IPS-NIHi7 (cell line): Measurements from ENCODE around the gene SPOCK2.

Experiments used
- DNase-seq: peaks from one replicate; pipeline ENCODE4 v3.0.0; 2012; ENCODE audit warnings: mixed read lengths; ENCODE audit errors: extremely low spot score

The SPOCK2 gene

DNA sequence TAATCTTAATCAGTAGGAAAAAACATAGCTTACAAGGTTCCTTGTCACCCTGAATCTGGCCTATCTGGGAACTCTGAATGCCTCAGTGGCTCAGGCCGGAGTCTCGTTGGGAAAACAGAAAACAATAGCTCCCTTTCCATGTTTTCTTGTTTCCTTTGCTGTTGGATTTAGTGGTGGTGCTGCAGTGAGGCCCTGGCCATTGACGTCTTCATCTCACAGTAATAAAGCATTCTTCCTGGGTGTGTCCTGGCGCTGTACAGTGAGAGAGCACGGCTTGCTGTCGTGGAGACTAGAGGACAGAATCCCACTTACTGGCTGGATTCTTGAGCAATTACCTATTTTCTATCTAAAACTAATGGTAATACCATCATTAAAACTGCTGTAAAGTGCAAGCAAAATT lies 1.3 kb upstream of the SPOCK2 start:
- no peak for DNase-seq

- no peak for DNase-seq
Observed at GRCh38 chr10:72088889-72089575, 681 bp upstream of the SPOCK2 start.

GRCh38 chr10:72087392-72087968 lies 871 bp downstream of the SPOCK2 start:
- DNase-seq: no peak

DNA sequence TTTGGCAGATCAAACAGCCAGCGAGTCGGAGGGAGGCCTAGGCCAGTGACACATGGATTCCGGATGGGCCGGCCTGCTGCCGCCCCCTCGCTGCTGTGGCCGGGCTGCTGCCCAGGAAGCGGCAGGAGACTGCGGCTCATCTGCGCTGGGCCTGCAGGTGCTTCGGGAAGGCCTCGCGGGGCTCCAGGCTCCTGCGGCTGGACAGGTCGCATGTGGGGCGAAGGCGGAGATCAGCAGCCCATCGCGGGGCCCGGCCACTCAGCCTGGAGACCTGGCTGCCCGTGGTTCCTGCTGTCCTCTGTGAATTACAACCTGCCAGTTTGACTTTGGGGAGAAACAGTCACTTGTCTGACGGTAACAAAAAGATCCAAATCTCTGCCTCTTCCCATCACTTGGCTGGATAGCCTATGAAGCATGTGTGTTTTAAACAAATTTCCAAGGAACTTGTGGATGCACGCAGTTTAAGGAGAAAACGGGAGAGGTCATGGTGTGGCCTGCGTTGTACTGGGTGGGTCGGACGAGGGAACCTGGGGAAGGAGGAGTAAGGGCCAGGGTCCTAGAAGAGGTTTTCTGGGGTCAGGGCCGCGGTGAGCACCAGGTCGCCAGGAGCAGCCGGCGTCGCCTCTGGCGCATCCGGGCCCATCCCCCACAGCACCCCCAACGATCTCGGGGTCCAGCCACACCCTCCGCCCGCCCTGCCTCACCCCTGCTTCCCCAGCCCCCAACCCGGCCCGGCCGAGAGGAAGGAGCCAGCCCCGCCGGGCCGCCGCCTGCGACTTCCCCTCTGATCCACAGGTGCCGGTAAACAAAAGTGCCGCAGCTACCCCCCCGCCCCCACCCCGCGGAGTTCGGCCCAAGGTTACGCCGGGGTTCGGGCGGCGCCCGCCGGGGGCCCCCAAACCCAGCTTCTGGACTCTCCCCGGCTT lies 1.6 kb downstream of the SPOCK2 start:
- DNase-seq: peak; percentile 80

GRCh38 chr10:72085864-72086465 lies 2.4 kb downstream of the SPOCK2 start:
- DNase-seq: no peak

DNA sequence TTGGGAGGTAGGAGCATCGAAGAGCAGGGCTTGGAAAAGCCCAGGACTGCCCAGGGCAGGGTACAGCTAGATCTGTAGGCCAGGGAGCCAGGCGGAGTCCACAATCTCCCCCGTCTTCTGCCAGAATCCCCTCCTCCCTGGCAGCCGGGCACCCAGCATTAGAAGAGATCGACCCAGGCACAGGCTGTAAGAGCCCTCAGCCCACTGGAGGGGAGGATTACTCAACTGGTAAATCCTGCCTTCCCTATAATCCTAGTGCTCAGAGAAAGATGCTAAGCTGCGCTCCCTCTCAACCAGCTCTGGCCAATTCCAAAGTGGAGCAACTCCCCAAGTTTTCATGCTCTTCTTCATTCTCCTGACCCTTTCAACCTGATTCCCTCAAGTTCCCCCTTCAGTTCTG lies 3.2 kb downstream of the SPOCK2 start:
- no peak for DNase-seq

- no peak for DNase-seq
Observed at GRCh38 chr10:72083790-72084459, 4.4 kb downstream of the SPOCK2 start.

DNA sequence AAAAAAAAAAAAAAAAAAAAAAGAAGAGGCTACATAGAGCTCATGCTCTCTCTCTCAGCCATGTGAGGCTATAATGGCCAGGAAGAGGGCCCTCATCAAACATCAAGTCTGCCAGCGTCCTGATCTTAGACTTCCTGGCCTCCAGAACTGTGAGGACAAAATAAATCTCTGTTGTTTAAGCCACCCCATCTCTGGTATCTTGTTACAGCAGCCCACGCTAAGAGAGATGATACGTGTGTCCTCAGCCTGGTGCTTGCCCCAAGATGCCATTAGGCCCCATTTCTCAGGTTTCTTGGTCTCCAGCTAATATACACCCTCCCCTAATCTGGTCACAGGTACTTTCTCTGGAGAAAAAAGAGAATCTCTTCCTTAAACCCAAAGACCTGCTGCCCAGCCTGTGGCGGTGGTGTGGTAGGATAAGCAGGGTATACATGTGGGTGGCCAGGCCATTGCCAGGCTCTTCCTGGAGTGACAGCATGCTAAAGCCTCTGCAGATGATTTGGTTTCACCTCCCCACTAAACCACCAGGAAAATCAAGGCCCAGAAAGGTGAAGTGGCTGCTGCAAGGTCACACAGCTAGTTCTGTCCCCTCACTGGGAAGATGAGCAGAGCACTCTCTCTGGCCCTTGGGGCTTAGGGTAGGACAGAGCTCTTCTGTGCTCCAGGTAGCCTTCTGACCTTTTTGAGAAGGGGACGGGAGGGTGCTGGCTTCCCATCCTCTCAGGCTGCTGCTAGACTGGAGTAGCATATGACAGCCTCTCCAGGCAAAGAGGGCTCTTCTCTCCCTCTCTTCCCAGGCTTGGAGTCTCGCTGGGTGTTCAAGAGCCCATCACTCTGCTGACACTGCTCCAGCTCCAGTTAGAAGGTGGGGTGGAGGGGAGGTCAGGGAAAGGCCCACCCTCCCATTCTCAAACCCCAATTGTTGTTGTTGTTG lies 5.2 kb downstream of the SPOCK2 start:
- DNase-seq: no peak

GRCh38 chr10:72081772-72082590 lies 6.4 kb downstream of the SPOCK2 start:
- no peak for DNase-seq

DNA sequence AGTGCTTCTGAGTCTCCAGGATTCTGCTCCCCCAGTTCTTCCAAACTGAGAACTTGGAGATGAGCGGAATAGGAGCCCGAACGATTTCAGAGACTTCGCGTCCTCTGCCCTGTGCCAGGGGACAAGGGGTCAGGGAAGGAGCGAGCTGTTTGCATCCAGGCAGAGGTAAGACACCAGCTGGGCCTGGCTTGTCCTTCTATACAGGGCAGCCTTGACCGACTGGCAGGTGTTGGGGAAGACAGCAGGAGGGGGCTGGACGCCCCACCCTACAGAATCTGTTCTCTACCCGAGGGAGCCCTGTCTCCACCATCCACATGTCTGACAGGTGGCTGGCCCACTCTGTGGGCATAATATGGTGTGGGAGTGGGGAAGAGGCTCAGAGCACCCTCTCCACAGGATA lies 7.1 kb downstream of the SPOCK2 start:
- no peak for DNase-seq

DNA sequence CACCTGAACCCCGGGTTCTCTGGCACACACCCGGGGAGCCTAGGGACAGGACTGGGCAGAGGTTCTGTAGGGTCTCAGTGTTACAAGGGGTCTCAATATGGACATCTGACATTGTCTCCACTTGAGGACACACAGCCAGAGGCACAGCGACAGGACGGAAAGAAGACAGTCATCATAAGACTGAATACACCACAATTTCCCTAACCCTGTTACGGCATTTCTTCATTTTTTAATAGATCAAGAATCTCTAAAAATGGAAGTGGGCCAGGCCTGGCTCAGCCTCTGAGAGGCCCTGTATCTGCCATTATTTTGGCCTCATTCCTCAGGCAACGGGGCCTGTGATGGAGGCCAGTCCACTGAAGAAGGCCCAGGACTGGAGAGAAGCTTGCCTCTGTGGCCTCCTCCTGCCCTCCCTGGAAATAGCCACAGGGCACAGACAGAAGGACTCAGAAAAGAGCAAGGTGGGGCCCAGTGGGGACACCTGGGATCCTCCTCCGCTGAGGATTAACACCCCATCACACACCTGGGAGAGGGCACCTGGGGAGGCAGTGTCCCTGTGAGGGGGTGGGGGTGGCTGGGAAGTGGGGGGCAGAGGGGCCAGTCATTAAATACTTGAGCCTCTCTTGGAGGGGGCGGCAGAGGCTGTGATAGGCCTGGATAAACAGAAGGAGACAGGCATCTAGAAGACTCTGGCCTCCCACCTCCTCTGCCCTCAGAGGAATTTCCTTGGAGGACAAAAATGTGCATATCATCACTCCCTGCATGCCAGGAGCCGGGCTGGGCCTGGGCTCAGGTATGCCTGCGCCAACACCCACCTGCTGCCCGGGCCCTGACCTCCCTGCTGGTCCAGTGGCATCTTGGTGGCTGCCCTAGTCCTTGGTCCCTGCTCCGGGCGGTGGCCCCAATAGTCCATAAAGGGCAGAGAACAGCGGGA lies 8.0 kb downstream of the SPOCK2 start:
- DNase-seq: no peak

- no peak for DNase-seq
Observed at GRCh38 chr10:72079356-72079755, 9.0 kb downstream of the SPOCK2 start.

- DNase-seq: no peak
Observed at GRCh38 chr10:72077275-72077990, 10.9 kb downstream of the SPOCK2 start.

GRCh38 chr10:72076756-72077155 lies 11.6 kb downstream of the SPOCK2 start:
- DNase-seq: no peak

DNA sequence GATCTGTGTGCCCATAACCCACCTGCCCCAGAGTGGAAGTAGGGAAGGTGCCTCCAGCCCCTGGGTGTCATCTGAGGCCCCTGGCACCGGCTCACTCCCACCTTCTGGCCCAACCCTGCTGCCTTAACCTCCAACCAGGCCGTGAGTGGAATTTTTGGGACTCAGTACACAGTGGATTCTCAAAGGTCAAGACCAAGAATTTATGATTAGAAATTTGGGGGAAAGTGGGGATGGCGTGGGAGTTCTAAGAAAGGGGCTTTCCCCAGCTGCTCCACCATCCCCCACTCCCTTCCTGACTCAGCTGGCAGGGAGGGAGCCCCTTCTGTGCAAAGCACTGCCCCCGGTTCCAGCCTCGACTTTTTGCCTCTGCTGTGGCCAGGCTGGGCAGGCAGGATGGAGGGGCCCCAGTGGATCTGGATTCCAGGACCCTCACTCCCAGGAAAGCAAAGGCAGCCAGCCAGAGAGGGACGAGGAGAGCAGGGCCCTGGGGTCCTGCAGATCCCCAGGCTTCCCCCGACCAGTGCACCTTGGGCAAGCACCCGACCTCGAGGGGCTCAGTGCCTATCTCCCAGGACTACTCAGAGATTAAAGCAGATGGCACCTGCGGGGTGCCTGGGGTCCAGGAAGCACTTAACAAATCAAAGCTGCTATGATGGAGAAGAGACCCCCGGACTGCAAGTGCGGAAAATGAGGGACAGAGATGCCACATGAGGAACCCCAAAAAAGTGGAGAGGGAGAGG lies 12.8 kb downstream of the SPOCK2 start:
- no peak for DNase-seq

GRCh38 chr10:72074574-72075375 lies 13.6 kb downstream of the SPOCK2 start:
- DNase-seq: no peak
